Measurements from ENCODE around the gene SCN1A.

- TF ChIP-seq CTCF (IDR thresholded peaks at IDR 0.05; ENCODE audit: extremely low read depth in 1 of 2, insufficient read depth in 1 of 2, low read depth in 1 of 2, low read length in 2 of 2) (no peak), POLR2A (IDR thresholded peaks at IDR 0.05; ENCODE audit: low read depth, low read length) (no peak), MAX (IDR thresholded peaks at IDR 0.05; ENCODE audit: insufficient read depth, insufficient read length) (no peak)
These were observed 39.6 kb upstream of the SCN1A start for GRCh38 chr2:166167449-166167848.

Data from endothelial cell of umbilical vein (primary cell).